CD14-positive monocyte (primary cell): ENCODE results near the gene LANCL1. TPM values are rescaled to one million over a fixed set of nuclear protein-coding genes. Genes with fewer than 3 reads are reported as not detected.

Experiments
- DNase-seq, 3 donors: peaks; one replicate each; pipeline ENCODE4 v3.0.0-alpha.2; 2011 to 2022
- H2AFZ ChIP-seq: 2 replicates; pipeline ENCODE4 v1.6.0; 2012; ENCODE audit warnings: mild to moderate bottlenecking, low read depth, low read length, inconsistent platforms; ENCODE audit not compliant: insufficient read depth, poor library complexity, severe bottlenecking
- H3K27ac ChIP-seq, 2 donors: 1 replicate in 1 of 2; 2 replicates in 1 of 2; pipeline ENCODE4 v1.5.1; 2012 to 2013; ENCODE audit warnings: low read length in 2 of 2, control low read depth in 1 of 2, inconsistent platforms in 1 of 2, low read depth in 1 of 2, mild to moderate bottlenecking in 1 of 2
- H3K27me3 ChIP-seq, 2 donors: one replicate each; pipeline versions ENCODE4 v1.6.0 to v1.6.1; 2011 to 2013; ENCODE audit warnings: low read length in 2 of 2; ENCODE audit not compliant: control insufficient read depth in 2 of 2, insufficient read depth in 2 of 2
- H3K36me3 ChIP-seq, 2 donors: replicated peaks in 1 of 2; 1 replicate in 1 of 2; 2 replicates in 1 of 2; pipeline versions ENCODE4 v1.5.1 to v1.6.1; 2012 to 2013; ENCODE audit warnings: low read length in 2 of 2, control low read depth in 1 of 2, inconsistent platforms in 1 of 2, mild to moderate bottlenecking in 1 of 2; ENCODE audit not compliant: insufficient read depth in 2 of 2, control insufficient read depth in 1 of 2
- H3K4me1 ChIP-seq, 2 donors: 1 replicate in 1 of 2; 2 replicates in 1 of 2; pipeline versions ENCODE4 v1.5.1 to v1.6.1; 2012 to 2013; ENCODE audit warnings: low read length in 2 of 2, control low read depth in 1 of 2, inconsistent platforms in 1 of 2, mild to moderate bottlenecking in 1 of 2, moderate library complexity in 1 of 2; ENCODE audit not compliant: insufficient read depth in 2 of 2, control insufficient read depth in 1 of 2
- H3K4me2 ChIP-seq: replicated peaks from 2 replicates; pipeline ENCODE3; 2012; ENCODE audit warnings: low read length, moderate library complexity, mild to moderate bottlenecking; ENCODE audit not compliant: poor library complexity, severe bottlenecking; ENCODE audit errors: extremely low read depth
- H3K4me3 ChIP-seq, 3 experiments: fragments of 200-600 bp in 1 of 3; sonication (generic) in 1 of 3; replicated peaks in 1 of 3; 1 replicate in 2 of 3; 2 replicates in 1 of 3; pipeline ENCODE4 v1.5.1; 2011 to 2013; ENCODE audit warnings: low read length in 3 of 3, mild to moderate bottlenecking in 3 of 3, control low read depth in 2 of 3, low read depth in 2 of 3, inconsistent platforms in 1 of 3, moderate library complexity in 1 of 3
- H3K79me2 ChIP-seq: 2 replicates; pipeline ENCODE4 v1.6.0; 2012; ENCODE audit warnings: mild to moderate bottlenecking, control low read depth, inconsistent platforms, low read length, moderate library complexity; ENCODE audit not compliant: insufficient read depth
- H3K9ac ChIP-seq: 2 replicates; pipeline ENCODE4 v1.6.0; 2017; ENCODE audit warnings: low read length, mild to moderate bottlenecking; ENCODE audit not compliant: insufficient read depth, poor library complexity, severe bottlenecking
- H3K9me3 ChIP-seq, 2 donors: replicated peaks in 1 of 2; 1 replicate in 1 of 2; 2 replicates in 1 of 2; pipeline versions ENCODE4 v1.5.1 to v1.6.1; 2012 to 2013; ENCODE audit warnings: low read length in 2 of 2, control low read depth in 1 of 2; ENCODE audit not compliant: control insufficient read depth in 1 of 2, insufficient read depth in 1 of 2
- H4K20me1 ChIP-seq: 2 replicates; pipeline ENCODE4 v1.6.0; 2012; ENCODE audit warnings: mild to moderate bottlenecking, low read length, control low read depth, moderate library complexity; ENCODE audit not compliant: insufficient read depth
- H3K27ac Mint-ChIP-seq, 7 donors: one replicate each; pipeline ENCODE4 v1.8.0; 2020; ENCODE audit warnings: mild to moderate bottlenecking in 7 of 7, mixed read lengths in 7 of 7, moderate library complexity in 6 of 7, inconsistent platforms in 2 of 7
- H3K27me3 Mint-ChIP-seq, 3 donors: one replicate each; pipeline ENCODE4 v1.8.0; 2021 to 2022; ENCODE audit warnings: low read depth in 3 of 3, mild to moderate bottlenecking in 3 of 3, mixed read lengths in 3 of 3, moderate library complexity in 3 of 3, inconsistent platforms in 1 of 3
- H3K36me3 Mint-ChIP-seq, 2 donors: one replicate each; pipeline ENCODE4 v1.8.0; 2020; ENCODE audit warnings: mixed read lengths in 2 of 2, inconsistent platforms in 1 of 2, mild to moderate bottlenecking in 1 of 2
- H3K4me1 Mint-ChIP-seq: one replicate; pipeline ENCODE4 v1.8.0; 2020; ENCODE audit warnings: mild to moderate bottlenecking, mixed read lengths
- H3K4me3 Mint-ChIP-seq, 2 donors: one replicate each; pipeline ENCODE4 v1.8.0; 2020; ENCODE audit warnings: mild to moderate bottlenecking in 2 of 2, mixed read lengths in 2 of 2, moderate library complexity in 1 of 2
- H3K9me3 Mint-ChIP-seq, 7 donors: one replicate each; pipeline ENCODE4 v1.8.0; 2020 to 2022; ENCODE audit warnings: mixed read lengths in 7 of 7, mild to moderate bottlenecking in 6 of 7, moderate library complexity in 6 of 7, inconsistent platforms in 2 of 7
- CTCF ChIP-seq: fragments of 200-600 bp; IDR thresholded peaks from one replicate; pipeline ENCODE4 v1.8.0; 2022; ENCODE audit warnings: antibody characterized with exemption, mild to moderate bottlenecking
- WGBS: methylation state at CpG from one replicate; pipeline ENCODE4 v1.1.5; 2013; ENCODE audit warnings: missing lambda C conversion rate; ENCODE audit not compliant: insufficient coverage; 5-methylcytosine and 5-hydroxymethylcytosine counted together
- intact Hi-C, 2 donors: fragments of 100-400 bp; cut with micrococcal nuclease; formaldehyde crosslinking; loops; one replicate each; pipeline versions ENCODE4 v1.15.0 to v1.15.1; 2023
- polyA plus RNA-seq, 3 donors: library from polyadenylated mRNA; depleted of rRNA in 1 of 3; unstranded in 2 of 3; stranded (reverse) in 1 of 3; fragments of 300-500 nt in 2 of 3; fragments of >200 nt in 1 of 3; fragmentation: Illumina TruSeq in 2 of 3; gene quantifications; 1 replicate in 2 of 3; 2 replicates in 1 of 3; pipeline ENCODE4 v1.2.3, GENCODE V29; 2012 to 2021

Gene LANCL1
- polyA plus RNA-seq, 3 donors = 4.8 to 11.1 (median 6.1) TPM

DNA sequence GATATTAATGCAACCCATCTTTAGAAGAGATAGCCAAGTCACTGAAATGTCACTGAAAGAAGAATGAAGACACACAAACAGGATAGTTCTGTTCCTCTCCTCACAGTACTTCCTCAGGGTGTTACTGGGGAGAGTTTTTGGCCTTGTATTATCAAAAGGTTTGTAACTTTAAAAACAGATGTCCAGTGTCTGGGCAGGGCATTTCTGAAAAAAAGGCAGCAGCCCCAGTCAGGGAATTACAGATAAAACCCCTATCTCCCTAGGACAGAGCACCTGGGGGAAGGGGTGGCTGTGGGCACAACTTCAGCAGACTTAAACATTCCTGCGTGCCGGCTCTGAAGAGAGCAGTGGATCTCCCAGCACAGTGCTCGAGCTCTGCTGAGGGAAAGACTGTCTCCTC lies 30.8 kb downstream of the LANCL1 start:
- H3K36me3 Mint-ChIP-seq = peaks cover 25 to 27% of the 10 kb centered on the region in 2 donors

DNA sequence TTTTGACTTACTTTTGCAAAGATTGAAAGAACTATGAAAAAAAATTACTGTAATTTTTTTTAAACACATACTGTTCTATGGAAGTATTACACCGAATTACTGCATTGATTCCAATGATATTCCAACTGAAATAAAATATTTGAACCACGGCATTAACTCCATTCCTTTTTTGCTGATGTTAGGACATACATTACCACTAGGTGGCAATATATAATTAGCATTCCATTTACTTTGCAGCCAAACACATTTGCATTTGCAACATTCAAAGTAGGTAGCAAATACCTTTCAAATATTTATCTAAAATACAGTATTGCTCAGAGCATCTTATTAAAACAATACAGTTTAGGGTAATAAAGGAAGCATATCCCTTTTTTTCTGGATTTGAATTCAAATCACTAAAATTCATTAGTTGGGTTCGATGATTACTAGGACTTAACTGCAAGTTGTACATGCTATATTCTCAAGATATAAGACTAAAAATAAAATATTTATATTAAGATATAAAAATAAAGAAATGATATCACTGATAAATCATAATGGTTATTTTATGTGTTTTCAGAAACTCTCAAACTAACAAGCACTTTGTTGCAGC lies 31.3 kb downstream of the LANCL1 start:
- no peak overlapping the region for H3K9ac ChIP-seq
- Mint-ChIP-seq H3K4me1 (peaks cover 13% of the 10 kb centered on the region), H3K9me3 (peaks cover 2 to 15% (median 7%) of the 10 kb centered on the region in 7 donors), H3K4me3 (no peak overlapping the region), H3K27me3 (peaks cover 0 to 3% (median 0%) of the 10 kb centered on the region in 3 donors), H3K27ac (no peak overlapping the region), H3K36me3 (peaks cover 22 to 25% of the 10 kb centered on the region in 2 donors)
- H4K20me1 ChIP-seq = no peaks in the 10 kb centered on the region
- no peak overlapping the region for H3K27ac ChIP-seq
- intact Hi-C loops = loop anchor here in 1 of 2 donors (10.0 kb wide), 1 partner anchor 720 kb away; no protein-coding TSS in a partner anchor
- TF ChIP-seq CTCF = peak; percentile 90
- H3K4me3 ChIP-seq = no peak overlapping the region
- DNase-seq = peak in 2 of 3 donors; percentile 2 to 20
- no peaks in the 10 kb centered on the region for H3K9me3 ChIP-seq
- H3K36me3 ChIP-seq = peaks cover 2% of the 10 kb centered on the region in 2 donors
- H2AFZ ChIP-seq = no peak overlapping the region
- H3K27me3 ChIP-seq = no peaks in the 10 kb centered on the region
- H3K4me1 ChIP-seq = peaks cover 6 to 10% of the 10 kb centered on the region in 2 donors
- WGBS = no CpG with 5 or more reads among the region's 3 CpGs
- no peak overlapping the region for H3K4me2 ChIP-seq
- H3K79me2 ChIP-seq = no peaks in the 10 kb centered on the region

More for the DNA sequence above, 30.8 kb downstream of the LANCL1 start:
- H3K27me3 Mint-ChIP-seq = peaks cover 0 to 3% (median 0%) of the 10 kb centered on the region in 3 donors
- Histone ChIP-seq H3K36me3 (peaks cover 0 to under 1% of the 10 kb centered on the region in 2 donors), H3K4me1 (peaks cover 6 to 10% of the 10 kb centered on the region in 2 donors), H3K9me3 (no peaks in the 10 kb centered on the region), H3K9ac (no peak overlapping the region), H3K27ac (no peak overlapping the region), H3K27me3 (no peaks in the 10 kb centered on the region), H2AFZ (no peak overlapping the region), H3K4me3 (no peak overlapping the region), H3K4me2 (no peak overlapping the region), H4K20me1 (no peaks in the 10 kb centered on the region), H3K79me2 (no peaks in the 10 kb centered on the region)
- peaks cover 13% of the 10 kb centered on the region for H3K4me1 Mint-ChIP-seq
- H3K4me3 Mint-ChIP-seq = no peak overlapping the region
- no peak overlapping the region for H3K27ac Mint-ChIP-seq
- intact Hi-C loops = loop anchor here in 1 of 2 donors (10.0 kb wide), 1 partner anchor 719 kb away; no protein-coding TSS in a partner anchor
- DNase-seq = no peak
- WGBS = 100% methylated on average over 1 of the region's 3 CpGs
- peaks cover 2 to 15% (median 7%) of the 10 kb centered on the region in 7 donors for H3K9me3 Mint-ChIP-seq
- no peak for TF ChIP-seq CTCF
